ENCODE measurements around the gene DLG2.

- no peak for TF ChIP-seq POLR2A (IDR thresholded peaks at IDR 0.05; ENCODE audit: low read depth, low read length)
- TF ChIP-seq PAX5 (IDR thresholded peaks at IDR 0.05; ENCODE audit: insufficient read depth, low read length, severe bottlenecking), result no peak
- no peak for TF ChIP-seq SPI1 (IDR thresholded peaks at IDR 0.05; ENCODE audit: low read depth, low read length)
Observed at GRCh38 chr11:85438328-85438727, 188.8 kb downstream of the DLG2 start.

Measured in GM12891 (cell line).